ENCODE measurements around the gene ST7. TPM values are rescaled to one million over a fixed set of nuclear protein-coding genes. Genes with fewer than 3 reads are reported as not detected.
A peak's percentile ranks its signal among the peaks of the same experiment; 100 is the strongest.

Gene ST7
- total RNA-seq, 1 donor = 19.9 TPM

GRCh38 chr7:117269417-117269816 lies 316.1 kb downstream of the ST7 start:
- DNase-seq (ENCODE audit: insufficient read length, low spot score, missing footprints) = peak; percentile 69
- H3K79me2 ChIP-seq (ENCODE audit: insufficient read depth, low read length) = no peaks in the 10 kb centered on the region
- no peaks in the 10 kb centered on the region for H3K9me3 ChIP-seq (ENCODE audit: low read depth, low read length)
- H3K27ac ChIP-seq (ENCODE audit: low read depth, low read length) = peak overlapping the region; percentile 97
- H3K36me3 ChIP-seq (ENCODE audit: insufficient read depth, low read length) = no peaks in the 10 kb centered on the region
- TF ChIP-seq CTCF (IDR thresholded peaks at IDR 0.05; ENCODE audit: extremely low read depth, low read depth, low read length) = no peak
- peak overlapping the region; percentile 70 for H3K4me2 ChIP-seq (ENCODE audit: insufficient read depth, low read length)
- no peaks in the 10 kb centered on the region for H4K20me1 ChIP-seq (ENCODE audit: insufficient read depth, low read length)
- H3K27me3 ChIP-seq (ENCODE audit: insufficient read depth, low read length) = no peaks in the 10 kb centered on the region
- no peak overlapping the region for H2AFZ ChIP-seq (ENCODE audit: low read length)
- H3K4me3 ChIP-seq (ENCODE audit: insufficient read depth, low read length) = peak overlapping the region; percentile 41
- H3K4me1 ChIP-seq (ENCODE audit: insufficient read depth, low read length) = peaks cover 15% of the 10 kb centered on the region

- Histone ChIP-seq H3K9me3 (ENCODE audit: low read depth, low read length) (no peaks in the 10 kb centered on the region), H3K36me3 (ENCODE audit: insufficient read depth, low read length) (no peaks in the 10 kb centered on the region), H3K79me2 (ENCODE audit: insufficient read depth, low read length) (no peaks in the 10 kb centered on the region), H4K20me1 (ENCODE audit: insufficient read depth, low read length) (no peaks in the 10 kb centered on the region), H3K27me3 (ENCODE audit: insufficient read depth, low read length) (no peaks in the 10 kb centered on the region), H3K27ac (ENCODE audit: low read depth, low read length) (peak overlapping the region; percentile 97), H3K4me1 (ENCODE audit: insufficient read depth, low read length) (peaks cover 16% of the 10 kb centered on the region), H3K4me2 (ENCODE audit: insufficient read depth, low read length) (peak overlapping the region; percentile 70), H2AFZ (ENCODE audit: low read length) (no peak overlapping the region), H3K4me3 (ENCODE audit: insufficient read depth, low read length) (peak overlapping the region; percentile 41)
- no peak for TF ChIP-seq CTCF (IDR thresholded peaks at IDR 0.05; ENCODE audit: extremely low read depth, low read depth, low read length)
- no peak for DNase-seq (ENCODE audit: insufficient read length, low spot score, missing footprints)
Observed at GRCh38 chr7:117269886-117270285, 316.6 kb downstream of the ST7 start.

- TF ChIP-seq CTCF (IDR thresholded peaks at IDR 0.05; ENCODE audit: extremely low read depth, low read depth, low read length) = no peak
- no peak for DNase-seq (ENCODE audit: insufficient read length, low spot score, missing footprints)
- no peaks in the 10 kb centered on the region for H3K9me3 ChIP-seq (ENCODE audit: low read depth, low read length)
- no peaks in the 10 kb centered on the region for H3K27me3 ChIP-seq (ENCODE audit: insufficient read depth, low read length)
- peak overlapping the region; percentile 97 for H3K27ac ChIP-seq (ENCODE audit: low read depth, low read length)
- H3K4me1 ChIP-seq (ENCODE audit: insufficient read depth, low read length) = peaks cover 19% of the 10 kb centered on the region
- H4K20me1 ChIP-seq (ENCODE audit: insufficient read depth, low read length) = no peaks in the 10 kb centered on the region
- H3K4me2 ChIP-seq (ENCODE audit: insufficient read depth, low read length) = peak overlapping the region; percentile 70
- H3K4me3 ChIP-seq (ENCODE audit: insufficient read depth, low read length) = peak overlapping the region; percentile 24
- no peaks in the 10 kb centered on the region for H3K79me2 ChIP-seq (ENCODE audit: insufficient read depth, low read length)
- H3K36me3 ChIP-seq (ENCODE audit: insufficient read depth, low read length) = no peaks in the 10 kb centered on the region
- no peak overlapping the region for H2AFZ ChIP-seq (ENCODE audit: low read length)
Observed at GRCh38 chr7:117270371-117270770, 317.1 kb downstream of the ST7 start.

GRCh38 chr7:117271566-117271965 lies 318.3 kb downstream of the ST7 start:
- H3K27ac ChIP-seq (ENCODE audit: low read depth, low read length) = no peak overlapping the region
- no peak for TF ChIP-seq CTCF (IDR thresholded peaks at IDR 0.05; ENCODE audit: extremely low read depth, low read depth, low read length)

More at GRCh38 chr7:117271566-117271965, 318.3 kb downstream of the ST7 start:
- H3K4me2 ChIP-seq (ENCODE audit: insufficient read depth, low read length) = no peak overlapping the region
- H3K79me2 ChIP-seq (ENCODE audit: insufficient read depth, low read length) = no peaks in the 10 kb centered on the region
- no peaks in the 10 kb centered on the region for H3K36me3 ChIP-seq (ENCODE audit: insufficient read depth, low read length)
- no peak overlapping the region for H2AFZ ChIP-seq (ENCODE audit: low read length)
- no peaks in the 10 kb centered on the region for H3K27me3 ChIP-seq (ENCODE audit: insufficient read depth, low read length)
- peaks cover 19% of the 10 kb centered on the region for H3K4me1 ChIP-seq (ENCODE audit: insufficient read depth, low read length)
- no peaks in the 10 kb centered on the region for H4K20me1 ChIP-seq (ENCODE audit: insufficient read depth, low read length)
- H3K4me3 ChIP-seq (ENCODE audit: insufficient read depth, low read length) = no peak overlapping the region
- no peak for DNase-seq (ENCODE audit: insufficient read length, low spot score, missing footprints)
- H3K9me3 ChIP-seq (ENCODE audit: low read depth, low read length) = no peaks in the 10 kb centered on the region

Measured in osteoblast (primary cell).